HG03175 (cell line): ENCODE results near the gene TP53TG3D.
"Not testable (repeated sequence)": the region's sequence is repeated elsewhere in the genome, so short reads cannot be mapped to it uniquely, and the experiment has no call there.

Source experiments
- ATAC-seq: cut with Tn5 transposase; IDR thresholded peaks from one replicate; pipeline ENCODE4 v1.9.1; 2021; ENCODE audit warnings: mild to moderate bottlenecking, moderate library complexity; ENCODE audit not compliant: unreplicated experiment

The TP53TG3D gene, protein sequence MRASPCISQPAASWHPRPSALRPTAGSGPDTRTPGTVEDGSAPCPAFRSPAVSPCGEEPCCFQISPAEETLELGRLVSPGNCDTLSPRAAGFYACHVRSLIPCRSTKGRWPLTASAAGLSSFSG

DNA sequence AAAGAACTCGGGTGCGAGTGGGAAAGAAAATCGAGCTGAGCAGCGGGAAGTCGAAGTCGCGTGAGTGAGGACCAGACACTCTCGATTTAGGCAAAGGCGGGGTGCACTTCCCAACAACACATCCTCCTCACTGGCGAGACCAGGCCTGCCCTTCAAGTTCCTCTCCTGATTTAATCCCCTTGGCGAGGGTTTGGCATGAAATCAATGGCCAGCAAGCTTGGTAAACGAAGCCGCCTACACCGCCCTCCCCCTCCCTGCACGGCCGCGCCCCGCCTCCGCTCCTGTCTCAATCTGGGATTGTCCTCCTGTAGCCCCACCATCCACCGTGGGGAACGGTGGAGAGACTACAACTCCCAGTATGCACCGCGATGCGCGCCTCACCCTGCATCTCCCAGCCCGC lies at the start of gene TP53TG3D:
Gene TP53TG3D (plus strand): TSS at position 301 of the 400 bp plus-strand sequence. CDS start 68 bp downstream, at position 369.
- not testable (repeated sequence) for ATAC-seq

DNA sequence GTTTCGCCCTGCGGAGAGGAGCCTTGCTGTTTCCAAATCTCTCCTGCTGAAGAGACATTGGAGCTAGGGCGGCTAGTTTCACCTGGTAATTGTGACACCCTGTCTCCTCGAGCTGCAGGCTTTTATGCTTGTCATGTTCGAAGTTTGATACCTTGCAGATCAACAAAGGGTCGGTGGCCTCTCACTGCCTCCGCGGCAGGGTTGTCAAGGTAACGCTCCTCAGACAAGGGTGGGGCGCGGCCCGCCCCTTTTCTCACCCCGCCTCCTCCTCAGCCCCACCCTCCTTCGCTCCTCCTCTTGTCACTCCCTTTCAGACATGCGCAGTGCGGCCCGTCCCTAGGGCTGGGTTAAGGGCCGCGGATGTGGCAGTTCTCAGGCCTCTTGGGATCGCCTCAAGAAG lies 421 bp downstream of the TP53TG3D start:
- ATAC-seq, result not testable (repeated sequence)

DNA sequence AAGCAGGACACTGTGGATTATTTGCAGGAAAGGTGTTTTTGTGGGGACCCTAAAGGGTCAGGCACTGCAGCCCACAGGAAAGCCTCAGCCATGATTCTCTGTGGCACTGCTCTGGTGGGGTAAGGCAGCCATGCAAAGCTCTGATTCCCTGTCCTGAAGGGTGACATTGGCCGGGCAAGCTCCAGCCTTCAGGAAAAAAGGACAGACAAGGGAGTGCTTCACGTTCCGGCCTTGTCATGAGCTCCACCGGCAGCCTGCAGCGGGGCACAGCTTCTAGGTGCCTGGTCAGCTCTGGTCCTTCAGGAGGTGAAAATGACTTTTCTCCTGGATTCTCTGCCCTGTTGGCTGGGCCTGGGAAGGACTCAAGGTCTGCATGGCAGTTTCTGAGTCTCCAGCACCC lies 8.4 kb downstream of the TP53TG3D start:
- not testable (repeated sequence) for ATAC-seq

DNA sequence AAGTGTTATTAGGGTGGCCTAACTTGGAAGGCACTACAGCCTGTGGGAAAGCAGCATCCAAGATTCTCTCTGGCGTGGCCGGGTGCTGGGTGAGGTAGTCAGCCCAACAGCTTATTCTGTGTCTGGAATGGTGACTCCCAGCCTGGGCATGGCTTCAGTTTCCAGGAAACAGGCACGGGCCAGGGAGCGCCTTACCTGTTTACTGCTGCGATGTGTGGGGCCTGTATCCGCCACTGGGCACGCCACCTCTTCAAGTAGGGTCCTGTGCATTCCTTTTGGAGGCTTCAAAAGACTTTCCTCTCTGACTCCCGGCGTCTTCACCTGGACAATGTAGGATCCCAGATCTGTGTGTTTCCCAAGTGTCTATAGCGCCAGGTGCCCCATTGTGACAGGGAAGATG lies 10.5 kb downstream of the TP53TG3D start:
- not testable (repeated sequence) for ATAC-seq

DNA sequence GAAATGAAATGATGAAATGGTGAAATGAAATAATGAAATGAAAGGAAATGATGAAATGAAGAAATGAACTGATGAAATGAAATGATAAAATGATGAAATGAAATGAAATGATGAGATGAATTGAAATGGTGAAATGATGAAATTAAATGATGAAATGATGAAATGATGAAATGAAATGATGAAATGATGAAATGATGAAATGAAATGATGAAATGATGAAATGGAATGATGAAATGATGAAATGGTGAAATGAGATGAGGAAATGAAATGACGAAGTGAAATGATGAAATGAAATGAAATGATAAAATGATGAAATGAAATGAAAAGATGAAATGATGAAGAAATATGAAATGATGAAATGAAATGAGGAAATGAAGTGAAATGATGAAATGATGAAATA lies 28.8 kb downstream of the TP53TG3D start:
- not testable (repeated sequence) for ATAC-seq

DNA sequence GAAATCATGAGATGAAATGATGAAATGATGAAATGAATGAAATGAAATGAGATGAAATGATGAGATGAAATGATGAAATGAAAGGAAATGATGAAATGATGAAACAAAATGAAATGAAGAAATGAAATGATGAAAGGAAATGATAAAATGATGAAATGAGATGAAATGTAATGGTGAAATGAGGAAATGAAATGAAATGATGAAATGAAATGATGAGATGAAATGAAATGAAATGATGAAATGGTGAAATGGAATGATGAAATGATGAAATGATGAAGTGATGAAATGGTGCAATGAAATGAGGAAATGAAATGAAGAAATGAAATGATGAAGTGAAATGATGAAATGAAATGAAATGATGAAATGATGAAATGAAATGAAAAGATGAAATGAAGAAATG lies 29.9 kb downstream of the TP53TG3D start:
- not testable (repeated sequence) for ATAC-seq

DNA sequence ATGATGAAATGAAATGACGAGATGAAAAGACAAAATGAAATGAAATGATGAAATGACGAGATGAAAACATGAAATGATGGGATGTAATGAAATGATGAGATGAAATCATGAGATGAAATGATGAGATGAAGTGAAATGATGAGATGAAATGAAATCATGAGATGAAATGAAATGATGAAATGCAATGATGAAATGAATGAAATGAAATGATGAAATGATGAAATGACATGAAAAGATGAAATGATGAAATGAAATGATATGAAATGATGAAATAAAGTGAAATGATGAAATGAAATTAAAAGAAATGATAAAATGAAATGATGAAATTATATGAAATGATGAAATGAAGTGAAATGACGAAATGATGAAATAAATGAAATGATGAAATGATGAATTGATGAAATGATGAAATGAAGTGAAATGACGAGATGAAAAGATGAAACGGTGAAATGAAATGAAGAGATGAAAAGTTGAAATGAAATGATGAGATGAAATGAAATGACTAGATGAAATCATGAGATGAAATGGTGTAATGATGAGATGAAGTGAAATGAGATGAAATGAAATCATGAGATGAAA lies 30.9 kb downstream of the TP53TG3D start:
- ATAC-seq, result not testable (repeated sequence)

DNA sequence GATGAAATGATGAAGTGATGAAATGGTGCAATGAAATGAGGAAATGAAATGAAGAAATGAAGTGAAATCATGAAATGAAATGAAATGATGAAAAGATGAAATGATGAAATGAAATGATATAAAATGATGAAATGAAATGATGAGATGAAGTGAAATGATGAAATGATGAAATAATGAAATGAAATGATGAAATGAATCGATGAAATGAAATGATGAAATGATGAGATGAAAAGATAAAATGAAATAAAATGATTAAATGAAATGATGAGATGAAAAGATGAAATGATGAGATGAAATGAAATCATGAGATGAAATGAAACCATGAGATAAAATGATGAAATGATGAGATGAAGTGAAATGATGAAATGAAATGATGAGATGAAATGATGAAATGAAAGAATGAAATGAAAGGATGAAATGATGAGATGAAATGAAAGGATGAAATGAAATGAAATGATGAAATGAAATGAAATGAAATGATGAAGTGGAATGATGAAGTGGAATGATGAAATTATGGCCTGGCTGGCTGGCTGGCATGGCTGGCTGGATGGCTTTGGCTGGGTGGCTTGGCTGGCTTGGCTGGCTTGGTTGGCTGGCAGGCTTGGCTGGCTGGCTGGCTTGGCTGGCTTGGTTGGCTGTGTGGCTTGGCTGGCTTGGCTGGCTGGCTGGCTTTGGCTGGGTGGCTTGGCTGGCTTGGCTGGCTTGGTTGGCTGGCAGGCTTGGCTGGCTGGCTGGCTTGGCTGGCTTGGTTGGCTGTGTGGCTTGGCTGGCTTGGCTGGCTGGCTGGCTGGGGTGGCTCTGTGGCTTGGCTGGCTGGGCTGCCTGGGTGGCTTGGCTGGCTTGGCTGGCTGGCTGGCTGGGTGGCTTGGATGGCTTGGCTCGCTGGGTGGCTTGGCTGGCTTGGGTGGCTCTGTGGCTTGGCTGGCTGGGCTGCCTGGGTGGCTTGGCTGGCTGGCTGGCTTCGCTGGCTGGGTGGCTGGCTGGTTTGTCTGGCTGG lies 32.0 kb downstream of the TP53TG3D start:
- not testable (repeated sequence) for ATAC-seq

DNA sequence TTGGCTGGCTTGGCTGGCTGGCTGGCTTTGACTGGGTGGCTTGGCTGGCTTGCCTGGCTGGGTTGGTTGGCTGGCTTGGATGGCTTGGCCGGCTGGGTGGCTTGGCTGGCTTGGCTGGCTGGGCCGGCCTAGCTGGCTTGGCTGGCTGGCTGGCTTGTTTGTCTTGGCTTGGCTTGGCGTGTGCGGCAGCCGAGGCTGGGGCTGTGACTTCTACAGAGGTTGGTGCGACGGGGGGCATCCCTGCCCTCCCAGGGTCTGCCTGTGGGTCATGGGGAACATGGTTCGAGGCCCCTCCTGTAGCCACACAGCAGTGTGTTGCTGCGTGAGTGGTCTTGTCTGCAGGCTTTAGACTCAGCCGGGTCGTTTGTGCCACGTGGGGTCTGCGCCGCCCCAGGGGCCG lies 33.1 kb downstream of the TP53TG3D start:
- not testable (repeated sequence) for ATAC-seq

DNA sequence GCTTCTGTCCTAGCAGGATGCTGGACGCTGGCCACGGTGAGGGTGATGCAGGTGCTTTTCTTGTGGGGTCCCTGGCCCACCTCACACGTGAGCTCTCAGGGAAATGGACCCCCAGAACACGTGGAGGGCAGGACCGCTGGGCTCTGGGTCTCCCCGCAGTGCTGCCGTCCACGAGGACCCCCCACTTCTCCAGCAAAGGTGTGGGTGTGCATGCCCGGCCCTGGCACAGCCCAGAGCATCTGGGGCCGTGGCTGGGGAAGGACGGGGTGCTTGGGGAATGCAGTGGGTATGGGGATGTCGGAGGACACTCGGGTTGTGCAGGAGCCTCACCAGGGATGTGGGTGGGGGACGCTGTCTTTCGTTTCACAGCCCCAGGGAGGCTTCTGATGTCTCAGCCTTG lies 34.7 kb downstream of the TP53TG3D start:
- ATAC-seq, result not testable (repeated sequence)

DNA sequence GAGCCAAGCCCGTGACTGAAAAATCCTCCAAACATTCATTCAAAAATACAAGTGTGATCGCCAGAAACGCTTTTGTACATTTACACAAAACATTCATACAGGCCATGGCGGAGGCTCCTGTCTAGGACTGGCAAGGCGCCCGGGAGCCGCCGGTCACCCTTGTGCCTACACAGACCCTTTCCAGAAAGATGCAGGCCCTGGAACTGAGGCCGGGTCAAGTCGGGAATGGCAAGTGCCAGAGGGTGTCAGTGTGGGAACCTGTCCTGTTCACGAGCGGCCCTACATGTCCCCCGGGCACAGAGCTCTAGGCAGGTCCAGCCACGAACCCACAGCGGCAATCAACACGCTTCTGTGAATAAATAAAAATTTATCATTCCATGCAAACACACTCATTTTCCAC lies 36.1 kb downstream of the TP53TG3D start:
- not testable (repeated sequence) for ATAC-seq

DNA sequence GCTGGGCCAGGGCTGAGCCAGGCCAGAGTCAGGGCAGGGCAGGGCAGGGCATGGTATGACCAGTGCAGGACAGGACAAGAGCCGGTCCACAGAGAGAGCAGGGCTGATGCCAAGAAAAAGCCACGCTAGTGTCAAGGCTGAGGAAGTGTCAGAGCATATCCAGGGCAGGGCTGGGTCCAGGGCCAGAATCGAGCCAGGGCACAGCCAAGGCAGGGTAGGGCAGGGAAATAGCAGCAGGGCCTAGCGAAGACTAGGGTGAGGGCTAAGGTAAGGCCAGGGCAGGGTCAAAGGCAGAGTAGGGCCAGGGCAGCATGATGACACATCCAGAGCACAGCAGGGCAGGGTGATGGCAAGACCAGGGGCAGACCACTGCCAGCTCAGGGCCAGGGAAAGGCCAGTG lies 49.7 kb downstream of the TP53TG3D start:
- ATAC-seq, result not testable (repeated sequence)
